22Rv1 (cell line): Measurements from ENCODE around the gene RAB31.

ENCODE experiments used
- CTCF ChIP-seq: fragments of 450-650 bp; IDR thresholded peaks from 2 replicates; pipeline ENCODE4 v1.5.1; 2017; ENCODE audit warnings: mild to moderate bottlenecking
- ZFX ChIP-seq: fragments of 450-650 bp; IDR thresholded peaks from 2 replicates; pipeline ENCODE4 v1.6.1; 2017; ENCODE audit warnings: antibody characterized with exemption, borderline replicate concordance

- no peak for TF ChIP-seq CTCF
- TF ChIP-seq ZFX, result no peak
These were observed 127.7 kb downstream of the RAB31 start for GRCh38 chr18:9835825-9836224.
